HG03432 (cell line): Measurements from ENCODE around the gene TSEN15.
"Not testable (repeated sequence)": the region's sequence is repeated elsewhere in the genome, so short reads cannot be mapped to it uniquely, and the experiment has no call there.

Experiments
- ATAC-seq: cut with Tn5 transposase; IDR thresholded peaks from one replicate; pipeline ENCODE4 v1.9.1; 2021; ENCODE audit warnings: mild to moderate bottlenecking, moderate library complexity; ENCODE audit not compliant: unreplicated experiment

The TSEN15 gene

GRCh38 chr1:184096005-184096404, 44.5 kb downstream of the TSEN15 start:
- ATAC-seq = no peak

- ATAC-seq = not testable (repeated sequence)
Observed at GRCh38 chr1:184096580-184096979, 45.0 kb downstream of the TSEN15 start.

- no peak for ATAC-seq
Observed at GRCh38 chr1:184101141-184101540, 49.6 kb downstream of the TSEN15 start.

DNA sequence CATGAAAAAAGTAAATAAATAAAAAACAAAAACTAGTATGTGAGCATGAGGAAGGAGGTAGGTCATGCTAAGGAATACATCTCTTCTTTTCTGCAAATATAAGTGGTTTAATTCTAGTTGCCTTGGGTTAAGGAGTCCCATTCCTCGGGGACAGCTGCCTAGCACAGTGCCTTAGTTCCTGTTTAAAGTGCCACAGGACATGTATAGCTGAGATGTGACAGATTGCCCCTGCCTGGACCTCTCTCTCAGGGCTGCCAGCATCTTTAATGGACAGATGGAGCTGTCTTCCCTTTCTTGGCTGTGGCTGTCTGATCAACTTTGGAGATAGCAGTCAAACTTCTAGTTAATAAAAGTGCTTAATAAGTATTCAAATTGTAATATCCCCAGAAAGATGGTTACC, 50.0 kb downstream of the TSEN15 start:
- ATAC-seq = no peak

DNA sequence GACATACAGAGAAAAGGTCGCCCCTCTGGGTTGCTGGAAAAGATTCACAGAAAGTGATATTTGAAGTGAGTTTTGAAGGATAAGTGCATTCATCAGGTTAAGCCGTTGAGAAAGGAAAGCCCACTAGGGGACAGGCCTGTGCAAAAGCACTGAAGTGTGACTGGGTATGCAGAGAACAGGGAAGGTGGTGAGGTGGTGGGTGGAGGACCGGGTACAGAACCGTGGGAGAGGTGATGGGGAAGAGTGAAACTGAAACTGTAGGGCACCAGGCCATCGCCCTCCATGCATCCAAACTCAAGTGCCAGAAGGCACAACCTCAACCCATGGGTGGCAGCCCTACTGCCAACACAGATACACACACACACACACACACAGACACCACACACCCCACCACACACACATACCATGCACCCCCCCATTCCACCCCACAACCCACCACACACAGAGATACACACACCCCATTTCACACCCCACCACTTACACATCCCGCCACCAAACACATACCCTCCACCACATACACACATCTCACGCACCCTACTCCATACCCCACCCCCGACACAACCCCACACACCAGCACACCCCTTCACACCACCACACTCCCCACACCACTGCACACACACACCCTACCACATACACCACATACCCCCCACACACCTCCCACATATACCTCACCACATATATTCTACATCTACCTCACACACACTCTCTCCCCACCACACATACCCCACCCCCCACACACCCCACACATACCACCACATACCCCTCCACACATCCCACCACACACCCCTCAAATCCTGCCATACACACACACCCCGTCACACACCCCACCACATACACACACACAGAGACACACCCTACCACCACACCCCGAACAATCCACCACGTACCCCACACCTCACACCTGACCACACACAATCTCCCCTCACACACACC, 59.0 kb downstream of the TSEN15 start:
- no peak for ATAC-seq

DNA sequence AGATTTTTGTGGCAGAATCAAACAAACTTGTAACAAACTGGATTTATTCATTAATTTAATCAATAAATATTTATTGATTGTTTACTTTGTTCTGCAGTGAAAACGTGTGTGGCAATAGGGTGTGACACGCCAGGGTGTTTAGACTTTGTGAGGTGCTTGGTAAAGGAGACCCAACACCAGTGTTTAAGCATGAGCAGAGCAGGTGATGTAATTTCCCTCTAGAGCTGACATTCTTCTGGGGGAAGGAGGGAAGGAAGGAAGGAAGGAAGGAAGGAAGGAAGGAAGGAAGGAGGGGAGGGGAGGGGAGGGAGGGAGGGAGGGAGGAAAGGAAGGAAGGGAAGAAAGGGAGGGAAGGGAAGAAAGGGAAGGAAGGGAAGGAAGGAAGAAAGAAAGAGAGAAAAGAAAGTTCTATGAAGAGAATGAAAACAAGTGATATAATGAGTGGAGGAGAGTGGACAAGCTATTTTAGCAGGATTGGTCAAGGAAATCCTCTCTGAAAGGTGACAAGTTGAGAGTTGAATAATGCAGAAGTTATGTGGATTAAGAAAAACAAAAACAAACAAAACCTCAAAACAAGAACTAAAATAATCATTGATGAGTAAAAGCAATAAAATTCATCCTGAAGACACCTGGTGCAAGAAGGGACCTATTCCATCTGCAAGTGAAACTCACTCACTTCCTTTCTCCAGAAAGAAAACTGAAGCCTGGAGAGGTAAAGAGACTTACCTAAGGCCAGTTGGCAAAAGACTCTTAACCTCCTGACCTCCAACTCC, 60.8 kb downstream of the TSEN15 start:
- ATAC-seq = no peak

- ATAC-seq = no peak
Observed at GRCh38 chr1:184113251-184113650, 61.7 kb downstream of the TSEN15 start.

DNA sequence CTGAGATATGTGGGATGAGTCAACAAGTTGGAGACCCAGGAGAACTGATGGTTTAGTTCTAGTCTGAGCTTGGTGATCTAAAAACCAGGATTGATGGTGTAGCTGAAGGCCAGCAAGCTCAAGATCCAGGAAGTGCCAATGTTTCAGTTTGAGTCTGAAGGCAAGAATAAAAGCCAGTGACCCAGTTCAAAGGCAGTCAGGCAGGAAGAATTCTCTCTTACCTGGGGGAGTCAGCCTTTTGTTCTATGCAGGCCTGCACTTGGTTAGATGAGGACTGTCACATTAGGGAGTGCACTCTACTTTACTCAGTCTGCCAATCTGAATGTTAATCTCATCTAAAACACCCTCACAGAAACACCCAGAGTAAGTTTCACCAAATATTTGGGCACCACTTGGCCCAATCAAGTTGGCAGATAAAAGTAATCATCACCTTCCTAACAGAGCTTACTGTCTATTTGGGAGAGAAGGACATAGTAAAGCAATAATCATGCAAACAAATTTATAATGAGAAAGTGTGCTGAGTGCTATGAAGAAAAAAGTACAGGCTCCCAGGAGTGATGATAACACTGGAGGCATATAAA, 63.4 kb downstream of the TSEN15 start:
- no peak for ATAC-seq

DNA sequence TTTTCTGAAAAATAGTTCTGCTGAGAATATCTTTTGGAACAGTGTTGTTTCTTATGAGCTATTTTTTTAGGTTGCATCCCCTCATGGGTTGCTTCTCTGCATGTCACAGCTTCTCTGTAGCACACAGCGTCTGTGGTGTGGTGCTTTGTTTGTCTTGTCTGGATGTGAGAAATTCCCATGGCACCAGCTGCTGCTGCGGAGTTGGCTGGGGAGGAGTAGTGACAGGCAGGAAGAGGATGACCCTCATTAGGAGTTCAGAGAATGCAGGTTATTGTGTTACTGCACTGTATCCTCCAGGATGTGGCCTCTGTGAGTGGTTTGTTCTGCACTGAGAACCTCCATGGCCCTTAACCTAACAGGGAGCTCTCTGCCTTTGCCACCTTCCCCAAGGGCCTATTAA, 64.8 kb downstream of the TSEN15 start:
- no peak for ATAC-seq

DNA sequence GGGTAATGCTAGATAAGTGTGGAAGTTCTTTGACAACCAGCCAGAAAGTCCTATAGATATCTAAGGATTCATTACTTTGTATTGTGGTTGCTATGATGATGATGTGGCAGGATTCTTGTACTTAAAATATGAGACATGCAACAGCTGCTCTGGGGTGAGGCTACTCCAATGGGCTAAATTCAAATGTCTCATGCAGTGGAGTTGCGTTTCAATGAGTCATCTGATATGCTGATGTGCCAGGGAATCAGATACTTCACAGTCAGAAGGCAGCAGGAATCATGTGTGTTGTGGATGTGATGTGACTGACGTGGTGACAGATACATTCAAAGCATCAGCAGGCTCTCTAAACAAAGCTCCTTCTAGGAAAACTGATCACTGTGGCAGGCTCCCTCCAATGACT, 66.5 kb downstream of the TSEN15 start:
- ATAC-seq = no peak
